Measurements from ENCODE around the gene PUDP.
"Not testable (repeated sequence)": the region's sequence is repeated elsewhere in the genome, so short reads cannot be mapped to it uniquely, and the experiment has no call there.

Gene PUDP

GRCh38 chrX:7043796-7044433, 104.0 kb downstream of the PUDP start:
- DNase-seq (ENCODE audit: low read depth in 3 of 3), result not testable (repeated sequence)

- no peak for DNase-seq (ENCODE audit: low read depth in 3 of 3)
Observed at GRCh38 chrX:7028246-7028645, 119.7 kb downstream of the PUDP start.

GRCh38 chrX:7027071-7027470, 120.9 kb downstream of the PUDP start:
- no peak for DNase-seq (ENCODE audit: low read depth in 3 of 3)

- not testable (repeated sequence) for DNase-seq (ENCODE audit: low read depth in 3 of 3)
Observed at GRCh38 chrX:7026365-7026764, 121.6 kb downstream of the PUDP start.

GRCh38 chrX:7025471-7025870, 122.5 kb downstream of the PUDP start:
- DNase-seq (ENCODE audit: low read depth in 3 of 3), result no peak

- no peak for DNase-seq (ENCODE audit: low read depth in 3 of 3)
Observed at GRCh38 chrX:7024850-7025249, 123.1 kb downstream of the PUDP start.

GRCh38 chrX:7022996-7023395, 125.0 kb downstream of the PUDP start:
- DNase-seq (ENCODE audit: low read depth in 3 of 3), result not testable (repeated sequence)

GRCh38 chrX:7021991-7022390, 126.0 kb downstream of the PUDP start:
- no peak for DNase-seq (ENCODE audit: low read depth in 3 of 3)

GRCh38 chrX:7019555-7019954, 128.4 kb downstream of the PUDP start:
- DNase-seq (ENCODE audit: low read depth in 3 of 3), result no peak

- DNase-seq (ENCODE audit: low read depth in 3 of 3), result not testable (repeated sequence)
Observed at GRCh38 chrX:7012262-7012834, 135.6 kb downstream of the PUDP start.

- not testable (repeated sequence) for DNase-seq (ENCODE audit: low read depth in 3 of 3)
Observed at GRCh38 chrX:7010897-7011296, 137.1 kb downstream of the PUDP start.

GRCh38 chrX:7007328-7007727, 140.6 kb downstream of the PUDP start:
- DNase-seq (ENCODE audit: low read depth in 3 of 3), result not testable (repeated sequence)

Measured in stimulated activated CD4-positive, alpha-beta T cell treated with anti-CD3 and anti-CD28 coated beads, TNF-alpha, amount 100 ng/mL, for 24 hours (primary cell).